Measurements from ENCODE around the gene CHGA. TPM values are rescaled to one million over a fixed set of nuclear protein-coding genes. Genes with fewer than 3 reads are reported as not detected.

Gene CHGA
- total RNA-seq, 6 experiments from 2014 or later: not detected

DNA sequence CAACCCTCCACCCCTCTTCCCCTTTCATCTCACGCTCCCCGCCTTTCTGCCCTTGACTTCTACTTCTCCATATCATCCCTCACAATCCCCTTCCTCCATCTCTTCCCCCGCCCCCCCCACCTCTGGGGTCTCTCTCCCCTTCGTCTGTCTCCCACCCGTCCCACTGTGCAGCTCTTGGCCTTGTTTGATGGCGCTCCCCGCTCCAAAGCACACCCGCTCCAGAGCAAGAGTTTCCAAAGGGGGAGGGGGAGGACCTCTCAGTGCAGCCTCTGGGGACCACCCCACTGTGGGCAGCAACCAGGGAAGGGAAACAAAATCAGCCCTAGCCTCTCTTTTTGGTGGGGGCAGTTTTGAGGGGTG is 774 bp downstream of the CHGA start:
- H3K9me3 Mint-ChIP-seq: no peaks in the 10 kb centered on the region
- H3K4me3 Mint-ChIP-seq: no peak overlapping the region
- H3K27ac Mint-ChIP-seq: no peak overlapping the region
- no peaks in the 10 kb centered on the region for H3K36me3 Mint-ChIP-seq (ENCODE audit: low read depth)
- no peak for DNase-seq
- H3K27me3 Mint-ChIP-seq (ENCODE audit: insufficient read depth): peaks cover 29% of the 10 kb centered on the region
- H3K4me1 Mint-ChIP-seq (ENCODE audit: low read depth): no peaks in the 10 kb centered on the region
- TF ChIP-seq, protein P1, sequence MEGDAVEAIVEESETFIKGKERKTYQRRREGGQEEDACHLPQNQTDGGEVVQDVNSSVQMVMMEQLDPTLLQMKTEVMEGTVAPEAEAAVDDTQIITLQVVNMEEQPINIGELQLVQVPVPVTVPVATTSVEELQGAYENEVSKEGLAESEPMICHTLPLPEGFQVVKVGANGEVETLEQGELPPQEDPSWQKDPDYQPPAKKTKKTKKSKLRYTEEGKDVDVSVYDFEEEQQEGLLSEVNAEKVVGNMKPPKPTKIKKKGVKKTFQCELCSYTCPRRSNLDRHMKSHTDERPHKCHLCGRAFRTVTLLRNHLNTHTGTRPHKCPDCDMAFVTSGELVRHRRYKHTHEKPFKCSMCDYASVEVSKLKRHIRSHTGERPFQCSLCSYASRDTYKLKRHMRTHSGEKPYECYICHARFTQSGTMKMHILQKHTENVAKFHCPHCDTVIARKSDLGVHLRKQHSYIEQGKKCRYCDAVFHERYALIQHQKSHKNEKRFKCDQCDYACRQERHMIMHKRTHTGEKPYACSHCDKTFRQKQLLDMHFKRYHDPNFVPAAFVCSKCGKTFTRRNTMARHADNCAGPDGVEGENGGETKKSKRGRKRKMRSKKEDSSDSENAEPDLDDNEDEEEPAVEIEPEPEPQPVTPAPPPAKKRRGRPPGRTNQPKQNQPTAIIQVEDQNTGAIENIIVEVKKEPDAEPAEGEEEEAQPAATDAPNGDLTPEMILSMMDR (IDR thresholded peaks at IDR 0.05): no peak

DNA sequence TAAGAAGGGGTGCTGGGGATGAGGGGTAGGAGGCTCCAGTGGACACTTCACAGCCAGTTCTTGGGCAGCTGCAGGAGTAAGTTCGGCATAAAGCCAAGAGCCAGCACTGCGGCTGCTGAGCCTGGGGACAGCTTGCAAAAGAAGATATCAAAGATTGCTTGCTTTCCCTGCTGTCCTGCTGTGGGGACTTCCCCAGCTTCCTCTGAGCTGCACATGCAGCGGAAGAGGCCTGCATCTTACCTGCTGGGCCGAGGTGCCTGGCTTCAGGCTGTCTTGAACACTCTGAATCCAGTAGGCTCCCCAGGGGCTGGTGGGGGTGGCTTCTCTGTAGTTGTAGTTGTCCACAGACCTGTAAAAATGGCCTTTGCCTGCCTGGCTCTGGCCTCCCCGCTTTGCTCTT is 1.3 kb downstream of the CHGA start:
- TF ChIP-seq, protein P1 (IDR thresholded peaks at IDR 0.05): no peak
- no peak for DNase-seq
- Mint-ChIP-seq H3K36me3 (ENCODE audit: low read depth) (no peaks in the 10 kb centered on the region), H3K4me1 (ENCODE audit: low read depth) (no peaks in the 10 kb centered on the region), H3K27me3 (ENCODE audit: insufficient read depth) (peaks cover 29% of the 10 kb centered on the region), H3K4me3 (no peak overlapping the region), H3K27ac (no peak overlapping the region), H3K9me3 (no peaks in the 10 kb centered on the region)

DNA sequence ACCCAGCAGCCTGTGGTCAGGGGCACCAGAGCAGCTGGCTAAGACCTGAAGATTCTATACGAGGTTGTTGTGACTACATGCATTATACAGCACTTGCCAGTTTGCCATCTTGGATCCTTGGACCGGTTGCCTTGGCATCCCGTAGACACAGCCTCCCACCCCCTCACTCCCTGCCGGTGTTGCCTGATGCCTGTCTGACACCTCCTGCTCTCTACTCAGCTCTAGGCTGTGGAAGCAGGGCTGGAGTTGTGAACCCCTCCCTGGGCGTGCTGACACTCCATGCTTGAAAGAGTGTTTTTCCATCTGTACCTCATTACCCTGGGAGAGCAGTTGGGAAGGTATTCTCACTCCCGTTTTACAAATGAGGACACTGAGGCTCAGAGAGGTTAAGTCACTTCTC is 2.5 kb downstream of the CHGA start:
- TF ChIP-seq, protein P1 (IDR thresholded peaks at IDR 0.05): no peak
- H3K36me3 Mint-ChIP-seq (ENCODE audit: low read depth): no peaks in the 10 kb centered on the region
- H3K27me3 Mint-ChIP-seq (ENCODE audit: insufficient read depth): peaks cover 29% of the 10 kb centered on the region
- H3K9me3 Mint-ChIP-seq: no peaks in the 10 kb centered on the region
- no peak overlapping the region for H3K4me3 Mint-ChIP-seq
- H3K4me1 Mint-ChIP-seq (ENCODE audit: low read depth): no peaks in the 10 kb centered on the region
- no peak overlapping the region for H3K27ac Mint-ChIP-seq
- DNase-seq: no peak

DNA sequence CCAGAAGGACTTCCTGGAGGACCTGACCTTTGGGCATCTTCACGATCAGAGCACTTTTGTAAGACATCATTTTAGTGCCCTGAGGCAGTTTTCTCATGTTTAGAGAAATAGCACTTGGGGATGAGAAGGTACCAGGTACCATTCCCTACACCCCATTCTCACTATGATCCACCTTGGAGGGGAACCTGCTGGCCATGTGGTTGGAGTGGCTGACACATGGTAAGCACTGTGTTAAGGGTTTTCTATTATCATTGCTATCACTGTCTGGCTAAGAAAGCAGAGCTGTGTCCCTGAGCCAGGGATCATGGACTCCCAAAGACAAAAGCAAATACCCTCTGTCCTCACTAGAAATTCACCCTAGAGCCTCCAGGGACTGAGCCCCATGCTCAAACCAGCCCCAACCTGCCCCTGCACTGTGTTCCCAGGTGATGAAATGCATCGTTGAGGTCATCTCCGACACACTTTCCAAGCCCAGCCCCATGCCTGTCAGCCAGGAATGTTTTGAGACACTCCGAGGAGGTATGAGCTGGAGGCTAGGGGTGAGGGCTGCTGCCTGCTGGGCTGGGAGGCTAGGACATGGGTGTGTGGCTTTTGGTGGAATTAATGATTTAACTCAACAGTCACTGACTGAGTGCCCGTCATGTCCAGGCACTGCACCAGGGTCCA is 3.4 kb downstream of the CHGA start:
- Mint-ChIP-seq H3K4me3 (no peak overlapping the region), H3K36me3 (ENCODE audit: low read depth) (no peaks in the 10 kb centered on the region), H3K4me1 (ENCODE audit: low read depth) (peaks cover 8% of the 10 kb centered on the region), H3K27me3 (ENCODE audit: insufficient read depth) (peaks cover 24% of the 10 kb centered on the region), H3K9me3 (no peaks in the 10 kb centered on the region), H3K27ac (no peak overlapping the region)
- TF ChIP-seq, protein P1 (IDR thresholded peaks at IDR 0.05): no peak
- DNase-seq: no peak

DNA sequence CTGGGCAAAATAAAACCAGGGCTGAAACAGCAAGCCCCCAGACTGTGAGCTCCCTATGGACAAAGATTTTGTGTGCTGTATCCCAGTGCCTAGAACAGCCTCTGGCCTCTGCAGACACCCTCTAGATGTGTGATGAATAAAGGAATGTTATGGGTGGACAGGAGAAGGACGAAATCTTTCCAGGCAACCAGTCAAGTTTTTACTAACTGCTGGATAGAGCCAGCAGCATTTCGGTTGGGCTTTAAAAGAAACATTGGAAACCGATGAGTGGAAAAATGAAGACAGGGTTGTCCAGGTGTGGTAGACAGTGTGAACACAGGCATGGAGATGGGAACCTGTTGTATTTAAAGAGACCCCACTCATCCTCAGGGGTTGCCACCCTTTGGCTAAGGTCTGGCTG is 4.0 kb downstream of the CHGA start:
- peaks cover 21% of the 10 kb centered on the region for H3K27me3 Mint-ChIP-seq (ENCODE audit: insufficient read depth)
- H3K9me3 Mint-ChIP-seq: no peaks in the 10 kb centered on the region
- TF ChIP-seq, protein P1 (IDR thresholded peaks at IDR 0.05): no peak
- no peak overlapping the region for H3K4me3 Mint-ChIP-seq
- peaks cover 8% of the 10 kb centered on the region for H3K4me1 Mint-ChIP-seq (ENCODE audit: low read depth)
- no peaks in the 10 kb centered on the region for H3K36me3 Mint-ChIP-seq (ENCODE audit: low read depth)
- no peak for DNase-seq
- H3K27ac Mint-ChIP-seq: no peak overlapping the region
